GM12878 (cell line): ENCODE results near the gene SPDYE17. TPM values are rescaled to one million over a fixed set of nuclear protein-coding genes. Genes with fewer than 3 reads are reported as not detected.
"Not testable (repeated sequence)": the region's sequence is repeated elsewhere in the genome, so short reads cannot be mapped to it uniquely, and the experiment has no call there.

Source experiments
- ATAC-seq: fragments of 200-7000 bp; cut with Tn5 transposase; 3 replicates; pipeline ENCODE4 v1.9.1; 2020; ENCODE audit warnings: mild to moderate bottlenecking, moderate library complexity
- BruUV-seq: library from RNA; stranded (reverse); fragments of 400-500 nt; replicated peaks from 2 replicates; lab custom pipeline; 2021; lab: Mats Ljungman, UMichigan
- CTCF ChIA-PET: fragments of 300-600 bp; sonication (Branson Sonifier 250); formaldehyde crosslinking; extraction: SDS; loops from one replicate; lab custom pipeline; 2021; ENCODE audit warnings: inconsistent platforms; lab: Yijun Ruan, JAX
- POLR2A ChIA-PET: fragments of 350-600 bp; formaldehyde crosslinking; extraction: SDS; loops from one replicate; lab custom pipeline; 2021; ENCODE audit warnings: inconsistent platforms; lab: Charles Lee
- RAD21 ChIA-PET: fragments of 300-600 bp; sonication (Branson Sonifier 250); formaldehyde crosslinking; loops from one replicate; lab custom pipeline; 2023; ENCODE audit warnings: antibody characterized with exemption; ENCODE audit not compliant: unreplicated experiment; lab: Charles Lee
- SMC1A ChIA-PET: fragments of 300-600 bp; sonication (Branson Sonifier 250); formaldehyde crosslinking; loops from one replicate; lab custom pipeline; 2023; ENCODE audit not compliant: unreplicated experiment, uncharacterized antibody; lab: Charles Lee
- DNase-seq: peaks from one replicate; pipeline ENCODE4 v3.0.0-alpha.2; 2011; ENCODE audit warnings: low read depth, low spot score
- FAIRE-seq: peaks from 3 replicates; lab custom pipeline; 2011; peaks lifted over from hg19 to GRCh38; lab: Jason Lieb, UNC
- H2AFZ ChIP-seq: 2 replicates; pipeline ENCODE4 v1.6.0; 2011; ENCODE audit warnings: low read depth, low read length, control low read depth; ENCODE audit not compliant: control insufficient read depth
- H3K27ac ChIP-seq: 2 replicates; pipeline ENCODE4 v1.5.1; 2011; ENCODE audit warnings: control low read depth; ENCODE audit not compliant: control insufficient read depth, insufficient read depth
- H3K27me3 ChIP-seq, 2 experiments: replicated peaks in 1 of 2; 2 replicates each; pipeline versions ENCODE4 v1.6.0 to v1.6.1; 2011; ENCODE audit warnings: low read length in 1 of 2; ENCODE audit not compliant: control insufficient read depth in 2 of 2, insufficient read depth in 2 of 2
- H3K36me3 ChIP-seq, 2 experiments: 2 replicates each; pipeline ENCODE4 v1.5.1; 2011; ENCODE audit warnings: low read length in 1 of 2; ENCODE audit not compliant: control insufficient read depth in 2 of 2, insufficient read depth in 2 of 2
- H3K4me1 ChIP-seq: 2 replicates; pipeline ENCODE4 v1.6.1; 2011; ENCODE audit warnings: mild to moderate bottlenecking, low read length, moderate library complexity, mixed read lengths; ENCODE audit not compliant: control insufficient read depth, insufficient read depth
- H3K4me2 ChIP-seq: 2 replicates; pipeline ENCODE4 v1.6.0; 2011; ENCODE audit warnings: control low read depth; ENCODE audit not compliant: control insufficient read depth, insufficient read depth
- H3K4me3 ChIP-seq: fragments of 200-600 bp; sonication (generic); 2 replicates; pipeline ENCODE4 v1.5.1; 2016
- H3K79me2 ChIP-seq: 2 replicates; pipeline ENCODE4 v1.6.0; 2011; ENCODE audit warnings: low read length; ENCODE audit not compliant: control insufficient read depth, insufficient read depth
- H3K9ac ChIP-seq: 2 replicates; pipeline ENCODE4 v1.8.0; 2011; ENCODE audit warnings: low read length, control low read depth, mixed read lengths; ENCODE audit not compliant: control insufficient read depth, insufficient read depth
- H3K9me3 ChIP-seq: replicated peaks from 3 replicates; pipeline ENCODE4 v1.5.1; 2011; ENCODE audit warnings: mild to moderate bottlenecking, low read length; ENCODE audit not compliant: control insufficient read depth, insufficient read depth
- H4K20me1 ChIP-seq: 2 replicates; pipeline ENCODE4 v1.6.0; 2011; ENCODE audit not compliant: control insufficient read depth, insufficient read depth
- CUX1 ChIP-seq: IDR thresholded peaks from 2 replicates; pipeline ENCODE4 v1.6.1; 2012; ENCODE audit warnings: improper control_type of control experiment, low read depth, low read length; ENCODE audit not compliant: insufficient replicate concordance
- EGR1 ChIP-seq, 2 experiments: IDR thresholded peaks; 1 replicate in 1 of 2; 2 replicates in 1 of 2; pipeline ENCODE4 v1.6.1; 2011 to 2012; ENCODE audit warnings: low read depth in 2 of 2, low read length in 2 of 2, borderline replicate concordance in 1 of 2, mild to moderate bottlenecking in 1 of 2, moderate library complexity in 1 of 2
- NFIC ChIP-seq: IDR thresholded peaks from 2 replicates; pipeline ENCODE4 v1.6.1; 2012; ENCODE audit warnings: low read depth, mild to moderate bottlenecking, inconsistent platforms, low read length, moderate library complexity
- WGBS: methylation state at CpG from one replicate; pipeline ENCODE4 v1.1.6; 2016; ENCODE audit warnings: low lambda C conversion rate; ENCODE audit not compliant: insufficient replicate concordance, insufficient coverage; ENCODE audit errors: missing lambda C conversion rate; 5-methylcytosine and 5-hydroxymethylcytosine counted together
- in situ Hi-C: fragments of 300-500 bp; cut with MboI; formaldehyde crosslinking; loops from 9 replicates; pipeline ENCODE4 v1.14.3; 2018; ENCODE audit warnings: mixed read lengths
- intact Hi-C: fragments of 100-400 bp; cut with micrococcal nuclease; formaldehyde crosslinking; loops from one replicate; pipeline ENCODE4 v1.14.2; 2022; ENCODE audit not compliant: unreplicated experiment
- polyA plus RNA-seq, 11 experiments: library from polyadenylated mRNA; depleted of rRNA in 4 of 11; unstranded in 6 of 11; stranded (reverse) in 5 of 11; fragments of >200 nt; fragmentation: Nextera tagmentation in 4 of 11; fragmentation: Illumina TruSeq in 1 of 11; extraction: Ambion mirVana in 4 of 11; extraction: Trizol in 1 of 11; gene quantifications; 1 replicate in 1 of 11; 2 replicates in 10 of 11; pipeline versions ENCODE4 v1.2.1 to v1.2.3, GENCODE V29; 2011 to 2016; ENCODE audit warnings: inconsistent platforms in 2 of 11, missing spikeins in 2 of 11, low read depth in 1 of 11
- total RNA-seq, 4 experiments: library from RNA; depleted of rRNA in 3 of 4; stranded (reverse); fragments of >200 nt in 3 of 4; fragmentation: Illumina TruSeq in 1 of 4; extraction: Trizol in 1 of 4; gene quantifications; 2 replicates each; pipeline versions ENCODE4 v1.2.1 to v1.2.3, GENCODE V29; 2013 to 2021

SPDYE17 gene
- total and polyA plus RNA-seq, 10 of the 15 experiments (the other 5 are each of a cell fraction or from before 2014, with no cell fraction given): not detected

- no peak for TF ChIP-seq NFIC
Observed at GRCh38 chr7:76998285-76998589, 33.9 kb downstream of the SPDYE17 start (continued).

- in situ Hi-C loops: no loop called here
- no TSS peak for BruUV-seq
- intact Hi-C loops: no loop called here
- ChIA-PET CTCF (no interaction called here), SMC1A (no interaction called here), RAD21 (no interaction called here), POLR2A (no interaction called here)
- no peaks in the 10 kb centered on the region for H3K4me1 ChIP-seq
- no peaks in the 10 kb centered on the region; the same call in 2 of the 3 replicates for H3K9me3 ChIP-seq
- H3K4me2 ChIP-seq: no peak overlapping the region
- FAIRE-seq: no peak
- no peak overlapping the region for H3K27ac ChIP-seq
- no peaks in the 10 kb centered on the region; a peak in 3 of 4 replicates for H3K36me3 ChIP-seq
- H3K9ac ChIP-seq: no peak overlapping the region
- no peaks in the 10 kb centered on the region for H3K27me3 ChIP-seq
- WGBS: 56% methylated on average over 4 of the region's 5 CpGs
- no peaks in the 10 kb centered on the region for H3K79me2 ChIP-seq
- no peak for DNase-seq
- no peak overlapping the region for H3K4me3 ChIP-seq
- ATAC-seq: no peak
- H2AFZ ChIP-seq: no peak overlapping the region
- H4K20me1 ChIP-seq: no peaks in the 10 kb centered on the region
- TF ChIP-seq CUX1 (no peak), EGR1 (IDR thresholded peaks at IDR 0.05; ENCODE audit: borderline replicate concordance in 1 of 2, low read depth in 2 of 2, low read length in 2 of 2) (peak in 1 of 2 experiments; percentile 3; a peak in 1 of 3 replicates)
Observed at GRCh38 chr7:76997381-76998284, 34.5 kb downstream of the SPDYE17 start.

GRCh38 chr7:76996932-76997331 is 35.2 kb downstream of the SPDYE17 start:
- DNase-seq, H4K20me1 ChIP-seq, BruUV-seq, H3K4me2 ChIP-seq, H3K9me3 ChIP-seq, intact Hi-C loops, H3K4me3 ChIP-seq, H3K9ac ChIP-seq, in situ Hi-C loops, H2AFZ ChIP-seq, H3K27ac ChIP-seq, RAD21 ChIA-PET, H3K4me1 ChIP-seq, H3K79me2 ChIP-seq, SMC1A ChIA-PET, CTCF ChIA-PET, POLR2A ChIA-PET, H3K36me3 ChIP-seq, H3K27me3 ChIP-seq, ATAC-seq: not testable (repeated sequence)
- FAIRE-seq: peak; percentile 98
